Stimulated activated CD8-positive, alpha-beta memory T cell treated with anti-CD3 and anti-CD28 coated beads, Interleukin-15, amount 100 ng/mL, for 4 hours (primary cell): Measurements from ENCODE around the gene EIF5.
"Not testable (repeated sequence)": the region's sequence is repeated elsewhere in the genome, so short reads cannot be mapped to it uniquely, and the experiment has no call there.

ENCODE experiments used
- DNase-seq, 2 donors: peaks; one replicate each; pipeline ENCODE4 v3.0.0-alpha.2; 2020; ENCODE audit warnings: low read depth in 2 of 2

EIF5 gene

GRCh38 chr14:103336191-103336590, 2.2 kb downstream of the EIF5 start:
- no peak for DNase-seq

- DNase-seq, result no peak
Observed at GRCh38 chr14:103337794-103338193, 3.8 kb downstream of the EIF5 start.

GRCh38 chr14:103339561-103339960, 5.5 kb downstream of the EIF5 start:
- no peak for DNase-seq

GRCh38 chr14:103340480-103341212, 6.6 kb downstream of the EIF5 start:
- no peak for DNase-seq

- DNase-seq, result no peak
Observed at GRCh38 chr14:103341250-103342129, 7.5 kb downstream of the EIF5 start.

GRCh38 chr14:103343164-103343879, 9.3 kb downstream of the EIF5 start:
- DNase-seq, result no peak

GRCh38 chr14:103343905-103344797, 10.1 kb downstream of the EIF5 start:
- DNase-seq, result no peak

GRCh38 chr14:103346286-103346685, 12.2 kb downstream of the EIF5 start:
- no peak for DNase-seq

- no peak for DNase-seq
Observed at GRCh38 chr14:103347091-103347815, 13.2 kb downstream of the EIF5 start.

- no peak for DNase-seq
Observed at GRCh38 chr14:103348154-103348553, 14.1 kb downstream of the EIF5 start.

- DNase-seq, result no peak
Observed at GRCh38 chr14:103349982-103350381, 15.9 kb downstream of the EIF5 start.

GRCh38 chr14:103353362-103353761, 19.3 kb downstream of the EIF5 start:
- DNase-seq, result no peak

- no peak for DNase-seq
Observed at GRCh38 chr14:103354141-103354540, 20.1 kb downstream of the EIF5 start.

- no peak for DNase-seq
Observed at GRCh38 chr14:103356024-103356682, 22.1 kb downstream of the EIF5 start.

- not testable (repeated sequence) for DNase-seq
Observed at GRCh38 chr14:103357552-103357951, 23.5 kb downstream of the EIF5 start.

- DNase-seq, result no peak
Observed at GRCh38 chr14:103360548-103360947, 26.5 kb downstream of the EIF5 start.

GRCh38 chr14:103361867-103362266, 27.8 kb downstream of the EIF5 start:
- DNase-seq, result no peak

- DNase-seq, result no peak
Observed at GRCh38 chr14:103362780-103363179, 28.7 kb downstream of the EIF5 start.

GRCh38 chr14:103366741-103367140, 32.7 kb downstream of the EIF5 start:
- no peak for DNase-seq

- no peak for DNase-seq
Observed at GRCh38 chr14:103367995-103368394, 34.0 kb downstream of the EIF5 start.
